GM19397 (cell line): ENCODE results near the gene AHI1.
A peak's percentile ranks its signal among the peaks of the same experiment; 100 is the strongest.

ENCODE experiments used
- ATAC-seq: cut with Tn5 transposase; IDR thresholded peaks from one replicate; pipeline ENCODE4 v1.9.1; 2021; ENCODE audit warnings: mild to moderate bottlenecking, moderate library complexity; ENCODE audit not compliant: unreplicated experiment

The AHI1 gene

GRCh38 chr6:135304883-135305282 is 192.7 kb downstream of the AHI1 start:
- ATAC-seq: no peak

- ATAC-seq: no peak
Observed at GRCh38 chr6:135301304-135301703, 196.2 kb downstream of the AHI1 start.

DNA sequence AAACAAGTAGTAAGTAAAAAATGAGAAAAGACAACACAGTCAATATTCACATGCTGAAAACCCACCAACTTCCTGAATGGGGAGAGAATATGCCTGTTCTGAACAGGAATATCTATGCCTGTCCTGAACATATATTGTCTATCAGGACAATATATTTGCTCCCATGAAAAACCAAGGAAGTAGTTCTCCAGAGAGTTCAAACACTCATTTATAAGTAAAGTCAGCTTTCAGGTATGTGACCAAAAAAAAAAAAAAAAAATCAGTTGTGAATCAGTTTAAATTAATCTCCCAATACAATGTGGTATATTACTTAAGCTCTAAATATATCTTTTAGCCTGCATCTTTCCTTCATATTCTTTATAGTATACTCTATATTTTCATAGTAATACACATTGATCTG is 197.0 kb downstream of the AHI1 start:
- no peak for ATAC-seq

- ATAC-seq: no peak
Observed at GRCh38 chr6:135299256-135299655, 198.3 kb downstream of the AHI1 start.

- ATAC-seq: no peak
Observed at GRCh38 chr6:135298455-135298854, 199.1 kb downstream of the AHI1 start.

DNA sequence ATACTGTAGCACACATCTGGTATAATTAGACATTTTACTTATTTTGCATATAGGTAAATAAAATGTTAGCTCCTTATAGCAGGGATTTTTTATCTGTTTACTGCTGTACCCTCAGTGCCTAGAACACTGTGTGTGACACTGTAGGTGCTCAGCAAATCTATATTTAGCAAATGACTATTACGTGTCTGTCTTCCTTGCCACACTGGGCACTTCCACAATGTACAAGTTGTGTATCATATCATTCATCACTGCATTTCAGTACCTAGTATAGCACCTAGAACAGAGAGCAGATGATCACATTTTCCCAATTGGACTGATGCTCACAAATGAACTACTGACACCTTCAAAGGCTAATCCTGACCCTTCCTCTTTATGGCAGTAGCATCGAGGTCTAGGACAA is 200.8 kb downstream of the AHI1 start:
- ATAC-seq: no peak

GRCh38 chr6:135295085-135295484 is 202.5 kb downstream of the AHI1 start:
- no peak for ATAC-seq

DNA sequence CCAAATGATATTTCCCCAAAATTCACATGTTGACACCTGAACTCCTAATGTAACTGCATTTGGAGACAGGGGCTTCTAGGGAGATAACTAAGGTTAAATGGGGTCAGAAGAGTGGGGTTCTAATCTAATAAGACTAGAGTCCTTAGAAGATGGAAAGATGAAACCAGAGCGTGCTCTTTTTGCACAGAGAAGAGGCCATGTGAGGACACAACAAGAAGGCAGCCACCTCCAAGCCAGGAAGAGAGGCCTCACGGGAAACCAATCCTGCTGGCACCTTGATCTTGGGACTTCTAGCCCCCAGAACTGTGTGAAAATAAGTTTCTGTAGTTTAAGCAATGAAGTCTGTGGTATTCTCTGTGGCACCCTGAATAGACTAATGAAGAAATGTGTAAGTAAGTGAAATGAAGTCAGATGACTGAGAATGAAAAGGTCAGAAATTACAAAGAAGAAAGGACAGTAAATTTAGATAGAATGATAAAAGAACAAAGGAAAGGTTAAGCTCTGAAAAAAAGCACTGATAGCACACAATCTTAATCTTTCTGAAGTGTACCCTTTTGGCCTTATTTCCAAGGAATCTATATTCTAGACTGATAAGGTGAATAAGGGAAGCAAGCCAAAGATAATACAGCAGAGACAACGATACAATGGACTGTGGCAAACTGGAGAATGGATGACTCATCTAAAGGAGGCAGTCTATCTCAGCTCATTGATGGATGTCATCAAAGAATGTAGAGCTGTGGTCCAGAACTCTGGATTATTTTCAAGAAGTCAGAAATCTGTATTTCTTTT is 206.1 kb downstream of the AHI1 start:
- ATAC-seq: no peak

GRCh38 chr6:135289816-135290215 is 207.7 kb downstream of the AHI1 start:
- no peak for ATAC-seq

DNA sequence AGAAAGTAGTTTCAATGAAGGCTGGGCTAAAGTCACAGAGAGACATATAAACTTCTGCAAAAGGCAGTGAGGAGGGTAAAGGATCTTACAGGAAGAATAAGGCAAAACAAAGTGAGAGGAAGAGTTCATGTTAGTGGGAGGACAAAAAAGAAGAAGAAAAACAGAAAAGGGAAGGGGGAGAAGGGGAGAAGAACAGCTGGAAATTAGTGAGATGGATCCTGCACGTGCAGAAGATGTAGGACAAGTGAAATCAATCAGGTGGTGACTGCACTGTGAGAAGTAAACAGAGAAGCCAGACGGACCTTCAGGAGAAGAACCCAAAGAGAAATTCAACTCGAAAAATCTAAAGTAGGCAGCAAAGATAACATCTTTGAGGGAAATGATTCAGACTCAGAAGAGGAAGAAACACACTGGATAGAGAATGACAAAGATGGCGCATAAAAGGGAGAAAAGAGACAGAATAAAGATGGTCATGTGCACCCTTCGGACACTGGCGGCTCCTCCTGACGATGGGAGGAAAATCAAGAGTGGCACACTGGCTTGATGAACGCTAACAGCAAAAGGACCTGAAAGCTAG is 210.5 kb downstream of the AHI1 start:
- no peak for ATAC-seq

DNA sequence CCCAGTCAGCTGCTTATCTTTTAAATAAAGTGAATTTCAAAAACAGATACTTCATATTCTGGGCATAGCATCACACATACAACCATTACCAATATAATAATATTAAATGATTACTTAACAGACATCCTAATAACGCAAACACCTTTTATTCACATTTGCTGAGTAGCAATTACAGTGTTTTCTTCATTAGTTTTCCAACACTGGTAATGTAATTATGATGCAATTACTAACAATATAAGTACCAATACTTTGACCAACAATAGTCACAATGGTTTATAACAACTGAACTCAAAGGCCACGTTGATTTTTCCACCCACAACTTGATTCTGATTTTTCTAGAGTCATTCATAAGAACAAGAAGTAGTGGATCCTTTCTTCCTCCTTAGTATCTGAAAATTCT is 212.4 kb downstream of the AHI1 start:
- ATAC-seq: no peak

- ATAC-seq: no peak
Observed at GRCh38 chr6:135283926-135284325, 213.6 kb downstream of the AHI1 start.

DNA sequence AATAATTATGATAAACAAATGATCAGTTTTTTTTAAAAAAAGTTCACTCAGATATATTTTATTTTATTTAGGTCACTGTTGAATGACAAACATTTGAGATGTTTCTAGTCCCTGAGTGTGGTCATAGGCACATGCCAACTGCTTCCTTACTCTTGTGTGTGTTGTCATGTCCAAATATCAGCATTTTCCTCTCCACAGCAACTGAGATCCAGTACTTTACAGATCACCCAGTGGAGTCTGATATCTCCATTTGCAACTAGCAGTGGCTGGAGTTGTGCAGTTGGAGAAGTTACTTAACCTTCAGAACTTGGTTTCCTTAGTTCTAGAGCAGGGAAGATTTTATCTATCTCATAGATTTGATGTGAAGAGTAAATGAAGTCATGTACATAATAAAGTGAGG is 215.1 kb downstream of the AHI1 start:
- no peak for ATAC-seq

DNA sequence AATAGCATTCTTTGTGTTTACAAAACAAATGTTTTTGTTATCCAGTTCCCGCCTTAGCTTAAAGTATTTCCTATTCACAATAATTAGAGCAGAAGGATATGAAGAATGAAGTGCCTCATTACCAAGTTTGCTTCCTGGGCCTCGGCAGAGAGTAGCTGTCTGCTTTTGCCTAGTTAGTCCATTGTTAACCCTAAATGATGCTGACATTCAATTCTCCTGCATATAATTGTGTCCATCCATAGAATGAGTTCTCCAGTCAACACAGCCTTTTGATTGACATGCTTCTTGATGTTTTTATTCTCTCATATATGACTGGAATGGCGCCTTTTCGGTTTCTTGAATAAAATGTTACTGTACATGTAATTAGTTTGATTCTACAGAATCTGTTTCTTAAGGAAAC is 215.6 kb downstream of the AHI1 start:
- no peak for ATAC-seq

DNA sequence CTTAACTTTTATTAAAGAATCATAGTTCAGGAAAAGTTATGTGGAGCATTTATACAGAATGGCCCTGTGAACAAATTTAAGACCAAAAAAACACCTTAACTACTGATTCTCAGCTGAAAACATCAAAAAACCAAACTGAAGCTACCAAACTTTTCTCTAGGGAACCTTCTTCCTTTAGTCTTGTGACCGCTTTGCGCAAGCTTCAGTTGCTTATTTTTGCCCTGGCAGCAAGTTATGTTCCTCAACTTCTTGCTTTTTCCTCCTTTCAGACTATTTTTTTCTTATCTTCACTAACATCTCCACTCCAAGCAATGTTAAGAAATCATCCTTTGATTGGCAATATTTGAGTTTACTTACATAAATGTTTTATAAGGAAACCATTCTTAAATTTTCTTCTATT is 216.3 kb downstream of the AHI1 start:
- no peak for ATAC-seq

GRCh38 chr6:135280375-135281136 is 217.0 kb downstream of the AHI1 start:
- ATAC-seq: no peak

GRCh38 chr6:135277422-135277821 is 220.1 kb downstream of the AHI1 start:
- no peak for ATAC-seq

DNA sequence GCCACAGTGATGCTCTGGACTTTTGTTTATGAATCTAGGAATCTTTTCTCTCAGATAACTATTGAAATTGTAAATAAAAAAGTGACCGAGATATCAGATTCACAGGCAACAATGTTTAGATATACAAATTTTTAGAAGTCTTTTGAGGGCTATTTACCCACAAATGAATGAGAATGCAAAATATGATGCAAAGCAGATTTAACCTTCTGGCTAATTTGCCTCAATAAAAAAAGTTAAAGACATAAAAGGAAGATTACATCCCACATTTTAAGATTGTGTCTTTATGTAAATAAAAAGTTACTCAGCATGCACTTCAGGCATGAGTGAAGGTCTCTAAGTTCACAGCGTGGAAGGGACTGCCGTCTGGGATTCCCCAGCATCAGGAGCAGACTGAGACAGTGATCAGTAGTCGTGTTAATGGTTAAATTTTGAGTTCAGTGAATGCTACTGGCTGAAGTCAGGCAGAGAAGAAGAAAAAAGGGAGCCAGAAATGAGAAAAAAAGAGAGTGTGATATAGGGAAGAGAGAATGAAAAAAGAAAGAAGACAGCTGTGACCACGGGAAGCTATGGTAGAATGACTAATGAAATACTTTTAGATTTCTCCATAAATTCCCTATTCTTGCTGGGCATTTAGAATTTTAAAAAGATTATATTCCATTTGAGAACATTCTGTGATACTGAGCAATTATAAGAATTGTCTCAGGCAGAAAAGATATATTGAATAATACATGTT is 222.8 kb downstream of the AHI1 start:
- peak; percentile 84 for ATAC-seq

DNA sequence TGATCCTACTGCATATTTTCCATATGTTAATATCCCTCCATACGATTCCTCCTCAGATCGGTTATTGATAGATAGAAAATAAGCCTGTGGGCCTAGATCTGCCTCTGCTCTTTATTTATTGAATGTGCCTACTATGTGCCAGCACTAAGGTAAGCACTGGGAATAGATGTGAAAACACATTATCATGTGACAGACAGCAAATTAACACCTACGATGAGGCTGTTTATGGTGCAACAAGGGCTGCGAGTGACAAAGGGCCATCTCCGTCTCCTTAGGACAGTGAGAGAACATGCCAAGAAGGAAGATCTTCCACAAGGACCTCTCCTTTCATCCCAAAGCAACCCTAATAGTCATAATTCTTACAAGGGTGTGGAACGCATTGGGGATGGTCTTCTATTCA is 225.9 kb downstream of the AHI1 start:
- no peak for ATAC-seq

GRCh38 chr6:135270676-135271536 is 226.6 kb downstream of the AHI1 start:
- ATAC-seq: no peak
